GM12875 (cell line): ENCODE results near the gene TM4SF18.
"Not testable (repeated sequence)": the region's sequence is repeated elsewhere in the genome, so short reads cannot be mapped to it uniquely, and the experiment has no call there.

Source experiments
- H3K4me3 ChIP-seq: one replicate; pipeline ENCODE4 v1.5.1; 2011; ENCODE audit warnings: low read depth, low read length, control low read depth
- CTCF ChIP-seq: IDR thresholded peaks from 2 replicates; pipeline ENCODE4 v1.5.1; 2011; ENCODE audit warnings: low read depth, mild to moderate bottlenecking, control low read depth, inconsistent platforms, low read length, moderate library complexity, borderline replicate concordance; ENCODE audit not compliant: insufficient read depth

Gene TM4SF18

GRCh38 chr3:149352556-149352955 lies 19.1 kb upstream of the TM4SF18 start:
- TF ChIP-seq CTCF, result peak; percentile 71
- no peak overlapping the region for H3K4me3 ChIP-seq

GRCh38 chr3:149343951-149344350 lies 10.5 kb upstream of the TM4SF18 start:
- no peak overlapping the region for H3K4me3 ChIP-seq
- no peak for TF ChIP-seq CTCF

- H3K4me3 ChIP-seq, result no peak overlapping the region
- TF ChIP-seq CTCF, result no peak
Measured at GRCh38 chr3:149342413-149343380, 9.3 kb upstream of the TM4SF18 start.

- no peak overlapping the region for H3K4me3 ChIP-seq
- no peak for TF ChIP-seq CTCF
Measured at GRCh38 chr3:149340310-149340933, 7.0 kb upstream of the TM4SF18 start.

- no peak for TF ChIP-seq CTCF
Measured at GRCh38 chr3:149339931-149340309, 6.5 kb upstream of the TM4SF18 start.

GRCh38 chr3:149337486-149337885 lies 4.0 kb upstream of the TM4SF18 start:
- H3K4me3 ChIP-seq, result not testable (repeated sequence)

More at GRCh38 chr3:149339931-149340309, 6.5 kb upstream of the TM4SF18 start:
- no peak overlapping the region for H3K4me3 ChIP-seq

GRCh38 chr3:149336925-149337324 lies 3.5 kb upstream of the TM4SF18 start:
- H3K4me3 ChIP-seq, result no peak overlapping the region
- no peak for TF ChIP-seq CTCF
